Measurements from ENCODE around the gene NRL.

DNA sequence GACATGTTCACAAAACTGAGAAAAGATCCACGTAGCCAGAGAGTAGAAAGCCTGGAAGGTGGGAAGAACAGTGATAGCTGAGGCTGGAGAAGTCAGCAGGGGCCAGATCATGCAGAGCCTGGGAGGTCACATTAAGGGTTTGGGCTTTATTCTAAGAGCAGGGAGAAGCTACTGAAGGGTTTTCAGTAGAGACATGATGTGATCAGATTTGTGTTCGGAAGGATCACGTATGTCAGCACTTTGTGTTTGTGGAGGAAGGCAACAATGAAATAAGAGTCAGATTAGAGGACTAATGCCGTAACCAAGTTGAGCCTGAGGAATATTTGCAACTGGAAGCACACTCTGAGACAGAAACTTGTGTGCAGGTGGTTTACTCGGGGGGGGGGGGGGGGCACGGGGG, 24.9 kb downstream of the NRL start:
- TF ChIP-seq CTCF (IDR thresholded peaks at IDR 0.05): no peak
- no peak for TF ChIP-seq GTF2I (CRISPR knock-in tag; conservative IDR thresholded peaks at IDR 0.05)
- TF ChIP-seq NFYB (CRISPR knock-in tag; conservative IDR thresholded peaks at IDR 0.05; ENCODE audit: low read depth): no peak
- TF ChIP-seq ATF2 (CRISPR knock-in tag; IDR thresholded peaks at IDR 0.05; ENCODE audit: borderline replicate concordance, low read depth): no peak
- no peak for TF ChIP-seq RELA (CRISPR knock-in tag; IDR thresholded peaks at IDR 0.05; ENCODE audit: borderline replicate concordance)
- no peak for TF ChIP-seq ZNF138 (CRISPR knock-in tag; conservative IDR thresholded peaks at IDR 0.05)
- TF ChIP-seq TEAD4 (CRISPR knock-in tag; IDR thresholded peaks at IDR 0.05): no peak
